A549 (cell line): ENCODE measurements around the gene ZNF304. TPM values are rescaled to one million over a fixed set of nuclear protein-coding genes. Genes with fewer than 3 reads are reported as not detected.

Source experiments
- ATAC-seq, 2 experiments: fragments of 200-7000 bp in 1 of 2; fragments of >200 bp in 1 of 2; cut with Nextera tagmentation in 1 of 2; cut with Tn5 transposase in 1 of 2; 3 replicates each; pipeline versions ENCODE4 v1.8.0 to v1.9.1; 2018 to 2020; ENCODE audit warnings: mild to moderate bottlenecking in 1 of 2, moderate library complexity in 1 of 2
- CTCF ChIA-PET: fragments of 300-600 bp; sonication (Branson Sonifier 250); formaldehyde crosslinking; extraction: SDS; loops from one replicate; lab custom pipeline; 2021; ENCODE audit warnings: antibody characterized with exemption, inconsistent platforms; lab: Yijun Ruan, JAX
- POLR2A ChIA-PET: fragments of 350-600 bp; formaldehyde crosslinking; extraction: SDS; loops from one replicate; lab custom pipeline; 2021; ENCODE audit warnings: antibody characterized with exemption, inconsistent platforms; lab: Yijun Ruan, JAX
- DNase-seq, 2 experiments: peaks; one replicate each; pipeline versions ENCODE4 v3.0.0 to v3.0.0-alpha.2; 2011 to 2016; ENCODE audit warnings: low read depth in 1 of 2, low spot score in 1 of 2
- FAIRE-seq: peaks from 2 replicates; lab custom pipeline; 2011; peaks lifted over from hg19 to GRCh38; lab: Jason Lieb, UNC
- H3K27ac ChIP-seq, 2 experiments: fragments of >200 bp; sonication (Bioruptor Twin); formaldehyde crosslinking; 3 replicates each; pipeline ENCODE4 v1.5.1; 2016 to 2017
- H3K4me1 ChIP-seq: fragments of >200 bp; sonication (Bioruptor Twin); formaldehyde crosslinking; 3 replicates; pipeline ENCODE4 v1.6.1; 2016
- H3K4me2 ChIP-seq: fragments of >200 bp; sonication (Bioruptor Twin); formaldehyde crosslinking; 3 replicates; pipeline ENCODE4 v1.6.1; 2016
- H3K4me3 ChIP-seq: fragments of >200 bp; sonication (Bioruptor Twin); formaldehyde crosslinking; 3 replicates; pipeline ENCODE4 v1.5.1; 2016
- H3K9me3 ChIP-seq: fragments of >200 bp; sonication (Bioruptor Twin); formaldehyde crosslinking; 3 replicates; pipeline ENCODE4 v1.6.1; 2016
- CEBPB ChIP-seq, 2 experiments: fragments of >200 bp in 1 of 2; sonication (Bioruptor Twin) in 1 of 2; formaldehyde crosslinking in 1 of 2; IDR thresholded peaks; 2 replicates each; pipeline ENCODE4 v1.6.1; 2012 to 2016
- CHD2 ChIP-seq: fragments of 150-350 bp; IDR thresholded peaks from 2 replicates; pipeline ENCODE4 v1.6.1; 2014; ENCODE audit warnings: low read length; ENCODE audit not compliant: partially characterized antibody
- CTCF ChIP-seq: fragments of >200 bp; sonication (Bioruptor Twin); formaldehyde crosslinking; IDR thresholded peaks from 3 replicates; pipeline ENCODE4 v1.5.1; 2016
- E2F6 ChIP-seq: IDR thresholded peaks from 2 replicates; pipeline ENCODE4 v1.6.1; 2012; ENCODE audit warnings: low read depth, borderline replicate concordance
- EP300 ChIP-seq, 2 experiments: fragments of >200 bp; sonication (Bioruptor Twin); formaldehyde crosslinking; IDR thresholded peaks; 2 replicates in 1 of 2; 3 replicates in 1 of 2; pipeline ENCODE4 v1.6.1; 2016 to 2017
- ESRRA ChIP-seq: fragments of 150-350 bp; IDR thresholded peaks from 2 replicates; pipeline ENCODE4 v1.6.1; 2014; ENCODE audit warnings: mild to moderate bottlenecking, low read length, borderline replicate concordance
- FOSL2 ChIP-seq, 2 experiments: fragments of 450-650 bp in 1 of 2; fragments of >200 bp in 1 of 2; sonication (Bioruptor Twin) in 1 of 2; formaldehyde crosslinking; IDR thresholded peaks; 2 replicates each; pipeline versions ENCODE4 v1.5.0 to v1.6.1; 2016 to 2020; ENCODE audit warnings: mild to moderate bottlenecking in 1 of 2, moderate library complexity in 1 of 2
- FOXS1 ChIP-seq: fragments of 250-450 bp; sonication (Bioruptor Pico); IDR thresholded peaks from 2 replicates; pipeline ENCODE4 v1.5.0; 2020; ENCODE audit warnings: mild to moderate bottlenecking, moderate library complexity
- HDAC2 ChIP-seq: fragments of 200-600 bp; sonication (generic); IDR thresholded peaks from 2 replicates; pipeline ENCODE4 v1.6.1; 2016
- HMGXB4 ChIP-seq: fragments of 250-450 bp; sonication (Bioruptor Pico); IDR thresholded peaks from 2 replicates; pipeline ENCODE4 v1.5.0; 2021; ENCODE audit warnings: mild to moderate bottlenecking, moderate library complexity, borderline replicate concordance
- HOXB5 ChIP-seq: fragments of 250-450 bp; sonication (Bioruptor Pico); IDR thresholded peaks from 2 replicates; pipeline ENCODE4 v1.5.0; 2020; ENCODE audit warnings: mild to moderate bottlenecking, moderate library complexity
- JUN ChIP-seq, 2 experiments: fragments of >200 bp; sonication (Bioruptor Twin); formaldehyde crosslinking; IDR thresholded peaks; 2 replicates in 1 of 2; 3 replicates in 1 of 2; pipeline ENCODE4 v1.6.1; 2016 to 2017
- MAX ChIP-seq: IDR thresholded peaks from 2 replicates; pipeline ENCODE4 v1.6.1; 2012
- NPAS2 ChIP-seq: fragments of 250-450 bp; sonication (Bioruptor Pico); IDR thresholded peaks from 2 replicates; pipeline ENCODE4 v1.8.0; 2022; ENCODE audit warnings: mild to moderate bottlenecking, moderate library complexity, borderline replicate concordance
- NR3C1 ChIP-seq: fragments of >200 bp; sonication (Bioruptor Twin); formaldehyde crosslinking; IDR thresholded peaks from 3 replicates; pipeline ENCODE4 v1.6.1; 2017
- PBX3 ChIP-seq: IDR thresholded peaks from 2 replicates; pipeline ENCODE4 v1.6.1; 2012
- PHF8 ChIP-seq: fragments of 200-600 bp; sonication (generic); IDR thresholded peaks from 2 replicates; pipeline ENCODE4 v1.6.1; 2016; ENCODE audit warnings: low read depth, mild to moderate bottlenecking, antibody characterized with exemption, moderate library complexity, borderline replicate concordance
- POLR2A ChIP-seq: IDR thresholded peaks from 2 replicates; pipeline ENCODE4 v1.6.1; 2012; ENCODE audit warnings: mild to moderate bottlenecking, low read length
- RAD21 ChIP-seq, 2 experiments: fragments of >200 bp in 1 of 2; sonication (Bioruptor Twin) in 1 of 2; formaldehyde crosslinking in 1 of 2; IDR thresholded peaks in 1 of 2; conservative IDR thresholded peaks in 1 of 2; 2 replicates in 1 of 2; 3 replicates in 1 of 2; pipeline ENCODE4 v1.6.1; 2012 to 2018; ENCODE audit warnings: inconsistent platforms in 1 of 2
- RARB ChIP-seq: fragments of 250-450 bp; sonication (Bioruptor Pico); IDR thresholded peaks from 2 replicates; pipeline ENCODE4 v1.8.0; 2021; ENCODE audit warnings: mild to moderate bottlenecking, moderate library complexity
- RCOR1 ChIP-seq: fragments of 150-350 bp; IDR thresholded peaks from 2 replicates; pipeline ENCODE4 v1.6.1; 2014; ENCODE audit warnings: antibody characterized with exemption, low read length, low read depth
- RFX5 ChIP-seq: fragments of 450-650 bp; IDR thresholded peaks from 2 replicates; pipeline ENCODE4 v1.7.1; 2014; ENCODE audit warnings: antibody characterized with exemption, mild to moderate bottlenecking, moderate library complexity
- SMC3 ChIP-seq: fragments of >200 bp; sonication (Bioruptor Twin); formaldehyde crosslinking; IDR thresholded peaks from 3 replicates; pipeline ENCODE4 v1.6.1; 2018; ENCODE audit warnings: inconsistent platforms
- USF2 ChIP-seq: fragments of 450-650 bp; IDR thresholded peaks from 2 replicates; pipeline ENCODE4 v1.6.1; 2014; ENCODE audit warnings: antibody characterized with exemption
- WGBS: methylation state at CpG from one replicate; pipeline ENCODE4 v1.1.6; 2017; ENCODE audit errors: missing lambda C conversion rate; 5-methylcytosine and 5-hydroxymethylcytosine counted together
- polyA plus RNA-seq, 4 experiments: library from polyadenylated mRNA; depleted of rRNA in 3 of 4; stranded (reverse); fragments of >200 nt; fragmentation: RNase III in 1 of 4; extraction: RNeasy Plus Mini Kit Qiagen cat#74134 plus additional on column Dnase treatment in 1 of 4; gene quantifications; 2 replicates in 3 of 4; 3 replicates in 1 of 4; pipeline ENCODE4 v1.2.3, GENCODE V29; 2011 to 2017

The ZNF304 gene
- polyA plus RNA-seq, 2 of the 4 experiments (the other 2 are of a cell fraction), result 2.1 to 4.8 TPM

GRCh38 chr19:57338877-57339276 lies 12.2 kb upstream of the ZNF304 start (continued):
- TF ChIP-seq HMGXB4 (CRISPR knock-in tag), result no peak
- no peak for TF ChIP-seq NR3C1
- no peak for TF ChIP-seq SMC3
- no peak for TF ChIP-seq CHD2

GRCh38 chr19:57342582-57342981 lies 8.5 kb upstream of the ZNF304 start:
- Histone ChIP-seq H3K4me1 (no peaks in the 10 kb centered on the region), H3K4me3 (no peak overlapping the region), H3K4me2 (no peak overlapping the region), H3K27ac (no peak overlapping the region), H3K9me3 (peaks cover 78% of the 10 kb centered on the region)
- POLR2A ChIA-PET, result no interaction called here
- FAIRE-seq, result no peak
- WGBS, result 3% methylated on average over 6 of the region's 6 CpGs
- CTCF ChIA-PET, result no interaction called here
- TF ChIP-seq HDAC2 (no peak), CEBPB (IDR thresholded peaks at IDR 0.05) (no peak), JUN (IDR thresholded peaks at IDR 0.05) (no peak), RFX5 (no peak), NPAS2 (CRISPR knock-in tag) (no peak), CHD2 (no peak), HOXB5 (CRISPR knock-in tag) (no peak), ESRRA (no peak)
- DNase-seq, result no peak
- no peak for ATAC-seq

GRCh38 chr19:57348136-57348535 lies 2.9 kb upstream of the ZNF304 start:
- ChIA-PET CTCF (no interaction called here), POLR2A (no interaction called here)
- peaks cover 79% of the 10 kb centered on the region for H3K9me3 ChIP-seq
- no peak for DNase-seq
- H3K4me3 ChIP-seq, result no peak overlapping the region
- TF ChIP-seq CTCF, result no peak
- no peak for TF ChIP-seq FOSL2 (IDR thresholded peaks at IDR 0.05)
- TF ChIP-seq FOSL2 (CRISPR knock-in tag; IDR thresholded peaks at IDR 0.05), result no peak
- no peak for TF ChIP-seq FOXS1 (CRISPR knock-in tag)
- no peak for TF ChIP-seq EP300 (IDR thresholded peaks at IDR 0.05)
- no peak for TF ChIP-seq RAD21 (conservative IDR thresholded peaks at IDR 0.05 in 1 of 2, IDR thresholded peaks at IDR 0.05 in 1 of 2)
- no peak for TF ChIP-seq RCOR1
- TF ChIP-seq RARB (CRISPR knock-in tag), result no peak
- TF ChIP-seq E2F6, result no peak
- TF ChIP-seq USF2, result no peak
- no peak for TF ChIP-seq MAX
- no peak for TF ChIP-seq PHF8
- TF ChIP-seq POLR2A, result no peak
- no peak for TF ChIP-seq NPAS2 (CRISPR knock-in tag)
- no peak for TF ChIP-seq SMC3
- TF ChIP-seq HOXB5 (CRISPR knock-in tag), result no peak
- no peak for TF ChIP-seq PBX3
- H3K27ac ChIP-seq, result no peak overlapping the region
- whole genome bisulfite sequencing, result 32% methylated on average over 3 of the region's 3 CpGs
- FAIRE-seq, result no peak
- no peaks in the 10 kb centered on the region for H3K4me1 ChIP-seq
- no peak overlapping the region for H3K4me2 ChIP-seq
- ATAC-seq, result no peak
